Measurements from ENCODE around the gene PAQR4. TPM values are rescaled to one million over a fixed set of nuclear protein-coding genes. Genes with fewer than 3 reads are reported as not detected.

PAQR4 gene
- total and polyA plus RNA-seq, 8 donors, result 2.7 to 43.2 (median 9.7) TPM

DNA sequence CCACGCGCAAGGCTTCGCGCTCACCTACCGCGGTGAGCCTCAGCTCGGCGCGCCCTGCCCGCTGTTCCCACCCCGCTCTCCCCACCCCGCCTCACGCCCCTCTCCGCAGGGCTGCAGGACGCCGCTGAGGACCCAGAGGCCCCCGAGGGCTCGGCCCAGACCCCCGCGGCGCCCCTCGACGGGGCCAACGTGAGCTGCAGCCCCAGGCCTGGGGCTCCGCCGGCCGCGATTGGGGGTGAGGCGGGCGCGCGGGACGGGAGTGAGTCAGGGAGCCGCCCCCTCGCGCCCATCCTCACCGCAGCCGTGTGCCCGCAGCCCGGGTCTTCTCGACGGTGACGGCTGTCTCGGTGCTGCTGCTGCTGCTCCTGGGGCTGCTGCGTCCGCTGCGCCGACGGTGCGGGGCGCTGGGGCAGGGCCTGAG, 1.9 kb upstream of the PAQR4 start:
- intact Hi-C loops (cut with DNase I; ENCODE audit: low total_unique reads), result no loop called here
- H3K27me3 ChIP-seq, result peaks cover 45 to 83% (median 65%) of the 10 kb centered on the region in 3 donors
- WGBS, 5 donors, result 9 to 20% (median 10%) methylated on average over 2 to 51 of the region's 51 CpGs; no CpG with 5 or more reads in 1 of the 5 donors

DNA sequence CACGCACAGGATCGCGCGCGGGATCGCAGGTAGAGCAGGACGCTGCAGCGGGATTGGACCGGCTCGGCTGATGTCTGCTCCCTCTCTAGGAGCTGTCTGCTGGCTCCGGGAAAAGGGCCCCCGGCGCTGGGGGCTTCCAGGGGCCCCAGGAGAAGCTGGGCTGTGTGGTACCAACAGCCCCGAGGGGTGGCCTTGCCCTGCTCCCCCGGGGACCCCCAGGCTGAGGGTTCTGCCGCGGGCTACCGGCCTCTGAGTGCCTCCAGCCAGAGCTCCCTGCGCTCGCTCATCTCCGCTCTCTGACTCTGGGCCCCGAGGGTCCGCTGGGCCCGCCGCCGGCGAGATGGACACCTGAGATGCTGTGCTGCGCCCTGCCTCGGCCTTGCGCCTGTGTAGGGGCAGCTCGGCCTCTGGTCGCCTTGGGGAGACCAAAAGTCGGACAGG, 1.4 kb upstream of the PAQR4 start:
- H3K27ac ChIP-seq, result no peak overlapping the region
- TF ChIP-seq EP300 (IDR thresholded peaks at IDR 0.05), result no peak
- TF ChIP-seq, protein P1, sequence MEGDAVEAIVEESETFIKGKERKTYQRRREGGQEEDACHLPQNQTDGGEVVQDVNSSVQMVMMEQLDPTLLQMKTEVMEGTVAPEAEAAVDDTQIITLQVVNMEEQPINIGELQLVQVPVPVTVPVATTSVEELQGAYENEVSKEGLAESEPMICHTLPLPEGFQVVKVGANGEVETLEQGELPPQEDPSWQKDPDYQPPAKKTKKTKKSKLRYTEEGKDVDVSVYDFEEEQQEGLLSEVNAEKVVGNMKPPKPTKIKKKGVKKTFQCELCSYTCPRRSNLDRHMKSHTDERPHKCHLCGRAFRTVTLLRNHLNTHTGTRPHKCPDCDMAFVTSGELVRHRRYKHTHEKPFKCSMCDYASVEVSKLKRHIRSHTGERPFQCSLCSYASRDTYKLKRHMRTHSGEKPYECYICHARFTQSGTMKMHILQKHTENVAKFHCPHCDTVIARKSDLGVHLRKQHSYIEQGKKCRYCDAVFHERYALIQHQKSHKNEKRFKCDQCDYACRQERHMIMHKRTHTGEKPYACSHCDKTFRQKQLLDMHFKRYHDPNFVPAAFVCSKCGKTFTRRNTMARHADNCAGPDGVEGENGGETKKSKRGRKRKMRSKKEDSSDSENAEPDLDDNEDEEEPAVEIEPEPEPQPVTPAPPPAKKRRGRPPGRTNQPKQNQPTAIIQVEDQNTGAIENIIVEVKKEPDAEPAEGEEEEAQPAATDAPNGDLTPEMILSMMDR (IDR thresholded peaks at IDR 0.05), result no peak
- no peak for TF ChIP-seq POLR2A (IDR thresholded peaks at IDR 0.05)
- TF ChIP-seq POLR2AphosphoS5 (IDR thresholded peaks at IDR 0.05), result no peak
- H3K36me3 ChIP-seq, result peaks cover 0 to 6% (median 0%) of the 10 kb centered on the region in 4 donors
- H3K4me3 ChIP-seq, result peak overlapping the region in 1 of 4 donors; percentile 46
- no peaks in the 10 kb centered on the region for H3K9me3 ChIP-seq
- DNase-seq, result peak in 1 of 2 donors; percentile 12
- WGBS, 5 donors, result 52 to 56% (median 54%) methylated on average over 31 to 33 of the region's 33 CpGs; no CpG with 5 or more reads in 1 of the 5 donors
- H3K27me3 ChIP-seq, result peaks cover 43 to 77% (median 60%) of the 10 kb centered on the region in 3 donors
- H3K4me1 ChIP-seq, result peaks cover 58 to 84% (median 75%) of the 10 kb centered on the region in 4 donors
- intact Hi-C loops (cut with DNase I; ENCODE audit: low total_unique reads), result no loop called here

More for the DNA sequence above, 1.9 kb upstream of the PAQR4 start:
- TF ChIP-seq POLR2AphosphoS5 (IDR thresholded peaks at IDR 0.05), result no peak
- no peak for TF ChIP-seq POLR2A (IDR thresholded peaks at IDR 0.05)
- TF ChIP-seq, protein P1 (IDR thresholded peaks at IDR 0.05), result no peak
- H3K4me3 ChIP-seq, result peak overlapping the region; percentile 7 to 46 (median 21)
- peaks cover 0 to under 1% (median 0%) of the 10 kb centered on the region in 4 donors for H3K36me3 ChIP-seq
- H3K27ac ChIP-seq, result no peak overlapping the region
- no peak for DNase-seq
- H3K9me3 ChIP-seq, result no peaks in the 10 kb centered on the region
- peaks cover 59 to 86% (median 78%) of the 10 kb centered on the region in 4 donors for H3K4me1 ChIP-seq

DNA sequence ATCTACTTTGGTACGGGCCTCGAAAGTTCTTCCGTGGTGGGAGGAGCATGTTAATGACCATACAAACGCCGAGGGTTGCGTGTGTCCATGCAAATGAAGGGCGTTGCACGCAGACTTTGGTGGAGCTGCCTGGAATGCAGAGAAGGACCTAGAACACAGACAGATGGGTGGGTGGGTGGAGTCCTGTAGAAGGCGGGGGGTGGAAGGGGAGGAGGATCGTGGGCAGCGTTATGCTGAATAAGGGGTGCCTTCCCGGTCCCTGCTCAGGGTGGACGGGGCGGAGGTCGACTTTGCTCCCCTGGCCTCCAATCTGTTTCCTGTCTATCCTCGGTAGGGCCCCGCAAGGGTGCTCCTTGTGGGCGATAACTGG, 795 bp upstream of the PAQR4 start:
- Histone ChIP-seq H3K4me3 (peak overlapping the region; percentile 56 to 82 (median 70)), H3K4me1 (peaks cover 52 to 78% (median 69%) of the 10 kb centered on the region in 4 donors), H3K9me3 (no peaks in the 10 kb centered on the region), H3K36me3 (peaks cover 0 to 10% (median 0%) of the 10 kb centered on the region in 4 donors), H3K27ac (peak overlapping the region in 1 of 5 donors; percentile 87), H3K27me3 (peaks cover 37 to 71% (median 54%) of the 10 kb centered on the region in 3 donors)
- peak in 1 of 2 donors; percentile 35 for DNase-seq
- WGBS, 5 donors, result 7 to 18% (median 14%) methylated on average over 18 of the region's 18 CpGs
- intact Hi-C loops (cut with DNase I; ENCODE audit: low total_unique reads), result no loop called here
- TF ChIP-seq POLR2AphosphoS5 (IDR thresholded peaks at IDR 0.05) (no peak), POLR2A (IDR thresholded peaks at IDR 0.05) (no peak), EP300 (IDR thresholded peaks at IDR 0.05) (no peak)
- TF ChIP-seq, protein P1 (IDR thresholded peaks at IDR 0.05), result no peak

DNA sequence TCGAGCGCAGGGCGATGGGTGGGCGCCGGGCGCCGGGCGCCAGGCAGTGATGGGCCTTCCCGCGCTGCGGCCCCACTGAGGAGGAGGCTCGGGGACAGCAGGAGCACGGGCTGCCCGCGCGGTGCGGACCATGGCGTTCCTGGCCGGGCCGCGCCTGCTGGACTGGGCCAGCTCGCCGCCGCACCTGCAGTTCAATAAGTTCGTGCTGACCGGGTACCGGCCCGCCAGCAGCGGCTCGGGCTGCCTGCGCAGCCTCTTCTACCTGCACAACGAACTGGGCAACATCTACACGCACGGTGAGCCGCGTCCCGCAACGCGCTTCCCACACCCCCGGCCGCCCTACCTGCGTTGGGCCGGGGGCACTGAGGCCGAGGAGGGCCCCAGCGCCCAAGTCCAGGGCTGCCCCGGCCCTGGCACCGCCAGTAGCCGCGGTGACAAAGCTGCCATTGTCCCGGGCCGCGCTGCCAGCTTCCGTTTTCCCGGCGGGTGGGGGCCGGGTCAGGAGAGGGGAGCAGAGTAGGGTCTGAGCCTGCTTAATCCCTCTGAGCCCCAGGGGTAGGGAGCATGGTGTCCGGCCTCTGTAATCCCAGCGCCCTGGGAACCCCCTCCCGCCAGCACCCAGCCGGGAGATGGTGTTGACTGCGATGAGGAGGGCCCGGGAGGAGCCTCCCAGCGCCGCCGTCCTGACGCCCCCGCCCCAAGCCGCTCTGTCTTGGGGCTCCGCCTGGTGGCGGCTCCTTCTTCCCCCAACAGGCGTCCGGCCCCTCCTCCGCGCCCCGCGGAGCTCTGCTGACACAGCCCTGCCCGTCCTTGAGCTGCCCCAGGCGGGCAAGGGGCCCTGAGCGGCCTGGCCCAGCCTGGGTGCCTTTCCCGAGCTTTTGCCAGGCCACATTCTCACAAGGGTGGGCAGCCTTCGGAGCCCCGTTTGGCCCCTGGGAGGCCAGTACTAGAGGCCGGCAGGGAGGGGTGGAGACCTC, 685 bp downstream of the PAQR4 start:
- Histone ChIP-seq H3K9me3 (no peaks in the 10 kb centered on the region), H3K27me3 (peaks cover 23 to 56% (median 39%) of the 10 kb centered on the region in 3 donors), H3K4me3 (peak overlapping the region; percentile 56 to 82 (median 70)), H3K4me1 (peaks cover 37 to 63% (median 54%) of the 10 kb centered on the region in 4 donors), H3K27ac (peak overlapping the region; percentile 49 to 87 (median 65)), H3K36me3 (peaks cover 0 to 10% (median 0%) of the 10 kb centered on the region in 4 donors)
- WGBS, 5 donors, result 1 to 7% (median 3%) methylated on average over 18 to 83 of the region's 83 CpGs
- intact Hi-C loops (cut with DNase I; ENCODE audit: low total_unique reads), result no loop called here
- no peak for TF ChIP-seq EP300 (IDR thresholded peaks at IDR 0.05)
- TF ChIP-seq, protein P1 (IDR thresholded peaks at IDR 0.05), result peak in 4 of 7 experiments; percentile 10 to 43 (median 34)
- no peak for TF ChIP-seq POLR2A (IDR thresholded peaks at IDR 0.05)
- TF ChIP-seq POLR2AphosphoS5 (IDR thresholded peaks at IDR 0.05), result no peak
- peak; percentile 69 to 86 for DNase-seq
